8988T (cell line): ENCODE measurements around the gene SKIDA1.
"Not testable (repeated sequence)": the region's sequence is repeated elsewhere in the genome, so short reads cannot be mapped to it uniquely, and the experiment has no call there.

Source experiments
- DNase-seq: peaks from one replicate; pipeline ENCODE4 v3.0.0; 2011

The SKIDA1 gene

DNA sequence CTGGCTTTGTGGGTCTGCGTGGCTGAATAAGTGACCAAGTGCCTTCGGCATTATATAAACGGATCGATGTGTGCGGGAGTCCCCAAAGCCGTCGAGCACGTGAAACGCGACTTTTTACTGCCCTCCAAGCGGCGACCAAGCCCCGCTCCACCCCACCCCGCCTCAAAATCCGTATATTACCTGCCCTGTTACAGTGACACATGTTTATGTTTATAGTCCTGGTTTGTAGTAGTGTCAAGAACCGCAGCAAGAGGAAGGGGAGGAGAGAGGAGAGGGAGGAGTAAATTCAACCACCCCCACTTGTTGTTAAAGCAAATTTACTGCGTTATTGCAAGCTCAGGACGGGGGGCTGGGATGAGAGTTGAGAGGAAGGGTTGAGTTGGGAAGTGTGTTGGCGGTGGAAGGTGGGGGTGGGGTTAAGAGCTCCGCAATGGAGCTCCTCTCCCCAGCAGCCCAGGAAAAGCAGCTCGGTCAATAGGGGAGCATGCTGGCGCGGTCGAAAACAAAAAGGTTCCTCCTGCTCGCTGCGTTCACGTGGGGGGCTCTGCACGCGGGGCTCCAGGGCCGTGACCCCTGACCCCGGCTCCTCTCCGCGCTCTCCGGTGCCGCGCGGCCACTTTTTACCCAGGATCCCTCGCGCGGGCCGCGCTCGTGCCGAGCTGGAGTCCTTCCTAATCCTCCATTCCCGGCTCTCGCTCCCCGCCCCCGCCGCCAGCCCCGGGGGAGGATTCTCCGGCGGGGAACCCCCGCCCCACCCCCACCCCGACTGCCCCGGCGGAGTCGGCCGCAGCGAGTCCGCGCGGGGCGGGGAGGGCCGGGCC is at the start of gene SKIDA1:
Gene SKIDA1, minus strand, starts transcription at position 316 of the 821 bp plus-strand sequence. CDS start 7,860 bp downstream, outside the sequence.
- DNase-seq, result peak; percentile 54

GRCh38 chr10:21574514-21574913 is 49.0 kb upstream of the SKIDA1 start:
- DNase-seq, result not testable (repeated sequence)

DNA sequence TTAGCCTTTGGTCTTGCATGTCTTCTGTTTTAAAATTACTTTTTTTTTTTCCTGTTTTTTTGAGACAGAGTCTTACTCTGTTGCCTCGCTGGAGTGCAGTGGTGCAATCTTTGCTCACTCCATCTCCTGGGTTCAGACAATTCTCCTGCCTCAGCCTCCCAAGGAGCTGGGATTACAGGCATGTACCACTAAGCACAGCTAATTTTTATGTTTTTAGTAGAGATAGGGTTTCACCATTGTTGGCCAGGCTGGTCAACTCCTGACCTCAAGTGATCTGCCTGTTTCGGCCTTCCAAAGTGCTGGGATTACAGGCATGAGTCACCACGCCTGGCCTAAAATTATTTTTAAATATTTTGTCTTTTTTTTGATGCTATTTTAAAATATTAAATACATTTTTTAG is 47.1 kb upstream of the SKIDA1 start:
- no peak for DNase-seq

GRCh38 chr10:21570761-21571521 is 45.5 kb upstream of the SKIDA1 start:
- DNase-seq, result no peak

GRCh38 chr10:21558984-21559383 is 33.5 kb upstream of the SKIDA1 start:
- DNase-seq, result not testable (repeated sequence)

GRCh38 chr10:21556527-21556926 is 31.0 kb upstream of the SKIDA1 start:
- DNase-seq, result no peak

GRCh38 chr10:21552638-21553037 is 27.2 kb upstream of the SKIDA1 start:
- DNase-seq, result no peak

DNA sequence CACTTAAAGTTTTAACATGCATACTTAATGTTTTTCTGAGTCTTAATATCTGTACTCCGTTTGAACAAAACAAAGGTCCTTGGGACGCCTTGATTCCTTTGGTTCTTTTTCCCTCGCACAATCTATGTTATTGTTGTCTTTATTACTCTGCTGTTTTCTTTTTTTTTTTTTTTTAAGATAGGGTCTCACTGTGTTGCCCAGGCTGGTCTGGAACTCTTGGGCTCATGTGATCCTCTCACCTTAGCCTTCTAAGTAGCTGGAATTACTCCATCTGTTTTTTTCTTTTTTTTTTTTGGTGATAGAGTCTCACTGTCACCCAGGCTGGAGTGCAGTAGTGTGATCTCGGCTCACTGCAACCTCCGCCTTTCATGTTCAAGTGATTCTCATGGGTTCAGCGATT is 21.8 kb upstream of the SKIDA1 start:
- no peak for DNase-seq

DNA sequence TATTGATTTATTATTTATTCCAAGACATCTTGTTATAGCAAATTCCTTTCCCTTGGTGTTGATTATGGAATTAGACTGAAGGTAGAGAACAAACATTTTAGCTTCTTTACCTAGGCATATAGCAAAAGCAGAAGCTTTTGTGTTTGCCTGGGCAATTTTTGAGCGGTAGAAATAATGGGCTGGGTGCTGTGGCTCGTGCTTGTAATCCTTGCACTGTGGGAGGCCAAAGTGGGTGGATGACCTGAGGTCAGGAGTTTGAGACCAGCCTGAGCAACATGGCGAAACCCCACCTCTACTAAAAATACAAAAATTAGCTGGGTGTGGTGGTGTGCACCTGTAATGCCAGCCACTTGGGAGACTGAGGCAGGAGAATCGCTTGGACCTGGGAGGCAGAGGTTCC is 15.2 kb upstream of the SKIDA1 start:
- DNase-seq, result not testable (repeated sequence)

GRCh38 chr10:21536874-21537273 is 11.4 kb upstream of the SKIDA1 start:
- no peak for DNase-seq

DNA sequence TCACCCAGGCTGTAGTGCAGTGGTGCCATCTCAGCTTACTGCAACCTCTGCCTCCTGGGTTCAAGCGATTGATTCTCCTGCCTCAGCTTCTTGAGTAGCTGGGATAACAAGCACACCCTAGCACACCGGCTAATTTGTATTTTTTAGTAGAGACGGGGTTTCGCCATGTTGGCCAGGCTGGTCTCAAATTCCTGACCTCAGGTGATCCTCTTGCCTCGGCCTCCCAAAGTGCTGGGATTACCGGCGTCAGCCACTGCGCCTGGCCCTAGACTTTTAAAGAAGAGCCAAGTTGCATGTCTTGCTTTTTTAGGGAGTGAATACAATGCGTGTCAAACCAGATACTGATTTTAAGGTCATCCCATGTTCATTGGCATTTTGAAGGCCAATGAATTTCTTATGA is 10.5 kb upstream of the SKIDA1 start:
- not testable (repeated sequence) for DNase-seq

DNA sequence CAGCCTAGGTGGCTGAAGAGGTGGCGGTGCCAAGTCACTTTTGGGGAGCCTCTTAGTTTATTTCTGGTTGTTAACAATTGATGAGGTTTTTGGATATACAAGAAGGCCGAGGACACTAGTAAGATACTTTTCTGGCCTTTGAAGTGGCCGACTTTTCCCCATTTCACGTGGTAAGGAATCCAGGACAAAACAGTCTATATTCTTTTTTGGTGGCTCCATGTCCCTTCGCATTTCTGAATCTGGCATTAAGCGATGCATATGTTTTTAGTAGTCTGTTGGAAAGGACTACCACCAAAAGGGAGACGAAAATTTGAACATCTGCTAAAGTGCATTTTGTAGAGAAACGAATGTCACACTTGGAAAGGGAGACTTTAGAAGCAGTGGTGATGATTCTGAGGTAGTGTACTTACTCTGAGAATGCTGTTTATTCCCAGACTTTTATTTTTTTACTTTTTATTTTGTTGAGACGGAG is 10.0 kb upstream of the SKIDA1 start:
- no peak for DNase-seq

- peak; percentile 35 for DNase-seq
These were observed 9.4 kb upstream of the SKIDA1 start for GRCh38 chr10:21534604-21535493.

DNA sequence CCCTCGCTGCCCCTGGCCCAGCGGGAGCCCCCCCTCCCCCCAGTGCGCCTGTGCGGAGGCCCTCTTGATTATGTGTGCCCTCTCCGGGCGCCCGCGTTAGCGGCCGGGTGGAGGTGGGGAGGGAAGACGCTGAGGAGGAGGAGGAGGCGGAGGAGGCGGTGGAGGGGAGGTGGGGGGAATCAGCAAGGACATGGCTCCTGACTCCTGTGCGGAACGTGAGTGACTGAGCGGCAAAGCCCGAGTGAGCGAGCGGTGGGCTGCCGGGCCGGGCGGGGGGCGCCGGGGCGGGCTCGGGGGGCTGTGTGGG is 8.8 kb upstream of the SKIDA1 start:
- no peak for DNase-seq

DNA sequence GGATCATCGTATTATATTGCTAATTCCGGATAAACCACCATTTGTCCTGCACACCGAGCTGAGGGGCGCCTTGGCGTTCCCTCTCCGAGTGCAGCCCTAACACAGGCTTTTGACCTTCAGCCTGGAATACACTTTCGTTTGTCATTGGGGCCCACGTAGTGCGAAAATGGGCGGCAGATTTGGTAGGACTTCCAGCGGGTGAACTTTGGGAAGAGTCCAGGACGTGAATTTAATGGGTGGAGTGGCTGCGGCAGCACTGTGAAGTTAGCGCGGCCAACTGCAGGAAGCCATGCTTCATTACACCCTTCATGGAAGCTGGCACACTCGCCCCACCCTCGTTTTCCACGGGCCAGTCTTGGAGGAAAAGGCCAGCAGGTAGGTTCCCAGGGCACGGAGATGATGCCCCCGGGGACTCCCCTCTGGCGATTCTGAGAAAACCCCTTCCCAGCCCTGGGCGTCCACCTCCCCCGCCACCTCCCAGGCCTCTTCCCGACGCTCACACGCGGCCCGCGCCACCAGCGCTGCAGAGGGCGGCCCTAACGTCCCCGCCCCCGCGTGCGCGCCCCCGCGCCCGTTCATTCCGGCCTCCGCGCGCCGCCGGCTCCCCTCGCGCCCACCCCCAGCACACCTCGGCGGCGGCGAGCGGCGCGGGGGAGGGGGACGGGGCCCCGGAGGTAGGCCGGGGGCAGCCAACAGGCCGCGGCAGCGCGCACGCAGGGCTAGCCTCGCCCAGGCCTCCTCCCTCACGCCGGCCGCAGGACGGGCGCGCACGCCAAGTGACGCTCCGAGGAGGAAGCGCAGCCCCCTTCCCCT is 8.2 kb upstream of the SKIDA1 start, which contains the start of gene MLLT10:
Gene MLLT10, plus strand, starts transcription at position 766 of the 813 bp plus-strand sequence. CDS start 413 bp downstream, outside the sequence.
- DNase-seq, result peak; percentile 88

DNA sequence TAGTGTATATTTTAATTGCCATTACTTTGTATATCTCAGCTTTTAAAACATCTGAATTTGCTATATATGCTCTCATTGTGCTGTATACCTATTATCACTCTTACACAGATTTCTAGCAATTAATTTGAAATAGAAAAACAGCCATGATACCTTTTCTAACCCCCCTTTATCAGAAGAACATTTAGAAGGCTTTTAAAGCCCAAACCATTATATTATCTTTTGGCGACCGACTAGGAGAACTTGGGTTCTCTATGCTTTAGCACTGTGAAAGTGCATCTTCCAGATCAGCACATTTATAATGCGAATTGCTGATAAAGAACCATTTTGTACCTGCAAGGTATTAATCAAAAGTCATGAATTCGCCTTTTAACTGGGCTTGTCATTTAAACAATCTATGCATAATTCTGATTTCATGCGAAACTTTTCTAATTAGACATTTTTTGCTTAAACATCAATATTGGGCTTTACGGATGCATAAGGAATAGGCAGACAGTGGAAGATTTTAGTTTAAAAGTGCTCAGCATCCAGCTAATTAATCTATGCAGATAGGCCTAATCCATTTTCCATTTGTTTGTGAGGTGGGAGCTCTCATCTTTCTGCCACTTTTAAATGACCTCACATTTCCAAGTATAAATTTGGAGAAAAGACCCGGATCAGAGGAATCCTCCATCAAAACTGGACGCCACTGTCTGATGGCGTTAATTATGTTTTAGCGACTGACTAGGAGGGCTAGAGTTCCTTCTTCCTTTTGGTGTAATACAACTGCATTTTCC is 7.4 kb upstream of the SKIDA1 start:
- DNase-seq, result no peak

DNA sequence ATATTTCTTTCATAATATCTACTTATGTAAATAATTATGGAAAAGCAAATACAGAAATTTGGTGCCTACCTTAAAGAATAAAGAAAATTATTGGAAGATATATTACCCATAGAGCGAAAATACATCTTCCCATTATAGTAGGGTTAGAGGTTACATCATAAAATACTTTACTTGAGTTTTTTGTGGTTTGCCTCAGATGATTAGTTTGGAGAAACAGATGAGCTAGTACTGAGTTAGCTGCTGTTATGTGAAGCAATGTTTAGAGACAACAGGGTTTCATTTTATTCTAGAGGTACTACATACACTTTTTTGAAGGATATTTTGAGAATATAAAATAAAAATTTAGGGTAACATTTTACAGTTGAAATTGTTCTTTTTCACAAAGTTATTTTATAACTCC is 5.7 kb upstream of the SKIDA1 start:
- DNase-seq, result no peak

DNA sequence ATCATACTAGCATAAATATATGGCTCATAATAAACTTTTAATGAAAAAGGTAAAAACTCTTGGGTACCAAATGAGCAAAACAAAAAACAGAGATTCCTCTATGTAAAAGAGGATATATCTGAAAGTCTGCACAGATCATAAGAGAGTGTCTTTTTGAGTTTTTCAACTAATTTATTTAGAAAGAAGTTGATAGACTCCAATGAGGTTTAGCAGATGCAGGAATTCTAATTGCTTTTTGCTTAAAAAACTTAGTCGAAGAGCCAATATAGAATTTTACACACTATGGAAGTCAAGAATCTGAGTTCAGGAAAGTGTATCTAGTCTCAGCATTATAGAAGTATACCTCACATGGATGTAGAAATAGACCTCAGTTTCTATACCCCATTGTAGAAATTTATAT is 5.2 kb upstream of the SKIDA1 start:
- no peak for DNase-seq

GRCh38 chr10:21530168-21530567 is 4.7 kb upstream of the SKIDA1 start:
- no peak for DNase-seq

DNA sequence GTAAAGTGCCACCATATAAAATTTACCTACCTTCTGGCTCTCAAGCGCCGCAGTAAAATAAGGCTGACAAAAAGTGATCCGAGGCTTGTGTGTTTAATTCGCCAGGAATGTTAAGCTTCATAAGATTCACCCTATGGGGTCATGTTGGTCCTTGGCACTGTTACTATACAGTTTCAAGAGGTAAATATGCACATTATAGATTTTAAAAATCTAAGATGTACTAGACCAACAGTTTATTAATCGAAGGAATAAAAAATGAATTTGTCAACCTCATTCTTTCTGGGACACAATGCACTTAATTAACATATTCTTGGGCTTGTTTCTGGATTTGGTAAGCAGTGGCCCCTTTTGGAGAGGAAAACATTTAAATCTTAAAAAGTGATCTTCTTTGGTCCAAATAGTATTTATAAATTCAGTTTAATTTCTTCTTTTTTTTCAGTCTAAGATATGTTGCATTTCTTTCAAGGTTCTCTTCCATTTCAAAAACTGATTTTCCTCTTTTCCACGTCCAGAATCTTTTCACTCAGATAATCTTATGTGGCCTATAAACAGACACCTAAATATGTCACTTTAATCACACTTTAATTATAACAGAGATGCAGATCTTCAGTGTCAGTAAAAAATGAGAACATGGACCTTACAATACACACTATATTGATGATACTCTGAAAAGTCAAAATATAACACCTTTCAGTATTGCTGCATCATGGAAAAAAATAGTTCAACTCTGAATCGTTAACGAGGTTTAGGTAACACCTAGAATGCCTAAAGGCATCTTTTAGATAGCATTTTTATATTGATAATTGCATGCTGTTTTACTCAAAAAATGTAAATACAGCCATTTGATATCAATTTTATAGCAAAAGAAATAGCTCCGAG is 3.8 kb upstream of the SKIDA1 start:
- no peak for DNase-seq
